H9 (cell line): ENCODE data around the gene SCEL. TPM values are rescaled to one million over a fixed set of nuclear protein-coding genes. Genes with fewer than 3 reads are reported as not detected.

ENCODE experiments used
- DNase-seq: peaks from one replicate; pipeline ENCODE4 v3.0.0-alpha.2; 2017
- H2AFZ ChIP-seq: one replicate; pipeline ENCODE4 v1.6.1; 2013; ENCODE audit warnings: mild to moderate bottlenecking, low read length, control low read depth, moderate library complexity
- H2AK5ac ChIP-seq: 2 replicates; pipeline ENCODE4 v1.6.1; 2013; ENCODE audit warnings: low read length, control low read depth, mixed read lengths; ENCODE audit not compliant: insufficient read length
- H2BK120ac ChIP-seq: one replicate; pipeline ENCODE4 v1.6.1; 2013; ENCODE audit warnings: low read depth, mild to moderate bottlenecking, low read length, control low read depth, inconsistent platforms; ENCODE audit not compliant: poor library complexity, severe bottlenecking
- H2BK12ac ChIP-seq: 2 replicates; pipeline ENCODE4 v1.6.1; 2013; ENCODE audit warnings: low read length, control low read depth, mixed read lengths, low read depth; ENCODE audit not compliant: insufficient read length
- H2BK15ac ChIP-seq: 2 replicates; pipeline ENCODE4 v1.6.1; 2013; ENCODE audit warnings: low read depth, low read length, control low read depth
- H2BK20ac ChIP-seq: one replicate; pipeline ENCODE4 v1.6.1; 2013; ENCODE audit warnings: low read depth, mild to moderate bottlenecking, low read length, control low read depth, inconsistent platforms; ENCODE audit not compliant: poor library complexity, severe bottlenecking
- H2BK5ac ChIP-seq: 2 replicates; pipeline ENCODE4 v1.6.1; 2013; ENCODE audit warnings: low read length, control low read depth, mixed read lengths; ENCODE audit not compliant: insufficient read length
- H3K14ac ChIP-seq: 2 replicates; pipeline ENCODE4 v1.6.1; 2013; ENCODE audit warnings: low read length, control low read depth; ENCODE audit not compliant: insufficient read depth
- H3K18ac ChIP-seq: 2 replicates; pipeline ENCODE4 v1.6.1; 2013; ENCODE audit warnings: low read depth, mild to moderate bottlenecking, mixed read lengths, low read length, control low read depth; ENCODE audit not compliant: insufficient read length
- H3K23ac ChIP-seq: 2 replicates; pipeline ENCODE4 v1.6.1; 2013; ENCODE audit warnings: low read length, control low read depth, mixed read lengths, low read depth; ENCODE audit not compliant: insufficient read length
- H3K23me2 ChIP-seq: 2 replicates; pipeline ENCODE4 v1.6.1; 2013; ENCODE audit warnings: low read depth, mild to moderate bottlenecking, mixed read lengths, low read length, control low read depth; ENCODE audit not compliant: insufficient read length, poor library complexity, severe bottlenecking
- H3K27ac ChIP-seq: 2 replicates; pipeline ENCODE4 v1.5.1; 2013; ENCODE audit warnings: low read length, control low read depth, mixed read lengths, low read depth; ENCODE audit not compliant: insufficient read length
- H3K27me3 ChIP-seq: 2 replicates; pipeline ENCODE4 v1.6.1; 2013; ENCODE audit warnings: low read length, control low read depth, inconsistent platforms; ENCODE audit not compliant: insufficient read depth
- H3K4ac ChIP-seq: 2 replicates; pipeline ENCODE4 v1.6.1; 2013; ENCODE audit warnings: low read depth, mild to moderate bottlenecking, control low read depth, inconsistent platforms, low read length, moderate library complexity
- H3K4me1 ChIP-seq: 2 replicates; pipeline ENCODE4 v1.6.1; 2013; ENCODE audit warnings: low read length, control low read depth, inconsistent platforms; ENCODE audit not compliant: insufficient read depth
- H3K4me2 ChIP-seq: 2 replicates; pipeline ENCODE4 v1.6.1; 2013; ENCODE audit warnings: low read length, control low read depth, mixed read lengths; ENCODE audit not compliant: insufficient read length, insufficient read depth
- H3K56ac ChIP-seq: 2 replicates; pipeline ENCODE4 v1.6.1; 2013; ENCODE audit warnings: low read depth, mild to moderate bottlenecking, mixed read lengths, low read length, control low read depth; ENCODE audit not compliant: insufficient read length
- H3K79me1 ChIP-seq: 2 replicates; pipeline ENCODE4 v1.6.1; 2013; ENCODE audit warnings: low read depth, mild to moderate bottlenecking, moderate library complexity, low read length, control low read depth, inconsistent platforms; ENCODE audit not compliant: insufficient read depth, poor library complexity, severe bottlenecking
- H3K79me2 ChIP-seq: 2 replicates; pipeline ENCODE4 v1.6.1; 2013; ENCODE audit warnings: low read length, control low read depth, inconsistent platforms; ENCODE audit not compliant: insufficient read depth
- H3K9ac ChIP-seq: 2 replicates; pipeline ENCODE4 v1.6.1; 2013; ENCODE audit warnings: low read length, control low read depth, mixed read lengths; ENCODE audit not compliant: insufficient read length; ENCODE audit errors: extremely low read depth
- H3K9me3 ChIP-seq: one replicate; pipeline ENCODE4 v1.6.1; 2013; ENCODE audit warnings: low read depth, low read length, inconsistent platforms; ENCODE audit not compliant: control insufficient read depth
- H3T11ph ChIP-seq: one replicate; pipeline ENCODE4 v1.6.1; 2013; ENCODE audit warnings: mild to moderate bottlenecking, low read length, control low read depth, inconsistent platforms
- H4K20me1 ChIP-seq: one replicate; pipeline ENCODE4 v1.6.1; 2013; ENCODE audit not compliant: control insufficient read depth, insufficient read length, insufficient read depth
- H4K5ac ChIP-seq: 2 replicates; pipeline ENCODE4 v1.6.1; 2013; ENCODE audit warnings: low read depth, mild to moderate bottlenecking, mixed read lengths, low read length, control low read depth; ENCODE audit not compliant: insufficient read length
- H4K8ac ChIP-seq: replicated peaks from 2 replicates; pipeline ENCODE4 v1.6.1; 2013; ENCODE audit warnings: low read length, control low read depth, mixed read lengths, low read depth; ENCODE audit not compliant: insufficient read length
- H4K91ac ChIP-seq: 2 replicates; pipeline ENCODE4 v1.6.1; 2013; ENCODE audit warnings: low read depth, mild to moderate bottlenecking, moderate library complexity, mixed read lengths, low read length, control low read depth; ENCODE audit not compliant: insufficient read length
- H3K27ac Mint-ChIP-seq, 3 experiments: 2 replicates in 2 of 3; 3 replicates in 1 of 3; pipeline ENCODE4 v1.8.0; 2020 to 2021; ENCODE audit warnings: mixed read lengths in 3 of 3, mild to moderate bottlenecking in 1 of 3, moderate library complexity in 1 of 3
- H3K27me3 Mint-ChIP-seq: 2 replicates; pipeline ENCODE4 v1.8.0; 2021; ENCODE audit warnings: low read depth, mild to moderate bottlenecking, moderate library complexity, mixed read lengths
- H3K36me3 Mint-ChIP-seq, 3 experiments: 2 replicates in 2 of 3; 3 replicates in 1 of 3; pipeline ENCODE4 v1.8.0; 2020 to 2021; ENCODE audit warnings: low read depth in 3 of 3, mixed read lengths in 3 of 3; ENCODE audit not compliant: insufficient read depth in 1 of 3
- H3K4me1 Mint-ChIP-seq, 2 experiments: 2 replicates each; pipeline ENCODE4 v1.8.0; 2020; ENCODE audit warnings: mixed read lengths in 2 of 2
- H3K4me3 Mint-ChIP-seq, 2 experiments: 2 replicates in 1 of 2; 3 replicates in 1 of 2; pipeline ENCODE4 v1.8.0; 2020 to 2021; ENCODE audit warnings: mild to moderate bottlenecking in 2 of 2, mixed read lengths in 2 of 2, moderate library complexity in 1 of 2
- H3K9me3 Mint-ChIP-seq, 2 experiments: 2 replicates in 1 of 2; 3 replicates in 1 of 2; pipeline ENCODE4 v1.8.0; 2020; ENCODE audit warnings: mild to moderate bottlenecking in 2 of 2, mixed read lengths in 2 of 2, moderate library complexity in 1 of 2
- WGBS: extraction: QIAGEN DNeasy Blood & Tissue Kit; methylation state at CpG from one replicate; pipeline ENCODE4 v1.1.7; 2013; ENCODE audit warnings: missing lambda C conversion rate, low lambda C conversion rate, mixed read lengths; ENCODE audit not compliant: insufficient read length; ENCODE audit errors: extremely low coverage; 5-methylcytosine and 5-hydroxymethylcytosine counted together
- total RNA-seq: library from RNA; stranded (reverse); gene quantifications from 2 replicates; pipeline ENCODE4 v1.2.1, GENCODE V29; 2021
- TF ChIP-seq, protein P1 (sequence below): fragments of 200-600 bp; sonication (generic); conservative IDR thresholded peaks from 3 replicates; pipeline ENCODE4 v1.8.0; 2021; ENCODE audit warnings: antibody characterized with exemption, mild to moderate bottlenecking

SCEL gene
- total RNA-seq, 1 experiment from 2014 or later: not detected

DNA sequence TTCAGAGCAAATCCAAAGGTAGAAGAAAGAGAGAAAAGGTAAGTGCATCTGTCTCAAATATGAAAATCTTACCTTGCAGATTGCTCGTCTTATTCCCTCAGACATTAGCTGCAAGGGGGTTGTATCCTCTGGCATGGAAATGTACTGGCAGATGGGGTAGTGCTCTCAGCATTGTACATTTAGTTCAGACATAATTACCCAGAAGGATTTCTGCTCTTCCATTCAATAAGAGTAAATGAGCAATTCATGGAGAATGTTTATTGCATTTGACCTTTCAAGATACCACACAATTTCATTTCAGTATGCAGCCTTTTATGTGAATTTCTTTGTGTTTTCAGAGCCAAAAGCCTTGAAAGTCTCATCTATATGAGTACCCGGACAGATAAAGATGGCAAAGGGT is 63.8 kb downstream of the SCEL start:
- Histone ChIP-seq H3K9ac (no peak overlapping the region), H3K4me1 (no peaks in the 10 kb centered on the region), H2BK20ac (no peak overlapping the region), H3K18ac (no peak overlapping the region), H4K5ac (no peak overlapping the region), H3K4ac (no peak overlapping the region), H3K79me2 (no peaks in the 10 kb centered on the region), H3K14ac (no peak overlapping the region), H3K9me3 (no peaks in the 10 kb centered on the region), H2BK5ac (no peak overlapping the region), H2BK12ac (no peak overlapping the region), H3K27me3 (no peaks in the 10 kb centered on the region), H3K27ac (no peak overlapping the region), H2BK15ac (no peak overlapping the region), H4K20me1 (no peaks in the 10 kb centered on the region), H2AFZ (no peak overlapping the region), H3K4me2 (no peak overlapping the region), H3K56ac (no peak overlapping the region), H2AK5ac (no peak overlapping the region), H3K23ac (no peak overlapping the region), H4K91ac (no peak overlapping the region), H3T11ph (no peak overlapping the region), H3K79me1 (no peaks in the 10 kb centered on the region), H2BK120ac (no peak overlapping the region), H4K8ac (no peak overlapping the region), H3K23me2 (no peaks in the 10 kb centered on the region)
- H3K27ac Mint-ChIP-seq: no peak overlapping the region
- peaks cover 0 to 4% of the 10 kb centered on the region in 2 experiments; a peak in 2 of 4 replicates for H3K4me1 Mint-ChIP-seq
- TF ChIP-seq, protein P1, sequence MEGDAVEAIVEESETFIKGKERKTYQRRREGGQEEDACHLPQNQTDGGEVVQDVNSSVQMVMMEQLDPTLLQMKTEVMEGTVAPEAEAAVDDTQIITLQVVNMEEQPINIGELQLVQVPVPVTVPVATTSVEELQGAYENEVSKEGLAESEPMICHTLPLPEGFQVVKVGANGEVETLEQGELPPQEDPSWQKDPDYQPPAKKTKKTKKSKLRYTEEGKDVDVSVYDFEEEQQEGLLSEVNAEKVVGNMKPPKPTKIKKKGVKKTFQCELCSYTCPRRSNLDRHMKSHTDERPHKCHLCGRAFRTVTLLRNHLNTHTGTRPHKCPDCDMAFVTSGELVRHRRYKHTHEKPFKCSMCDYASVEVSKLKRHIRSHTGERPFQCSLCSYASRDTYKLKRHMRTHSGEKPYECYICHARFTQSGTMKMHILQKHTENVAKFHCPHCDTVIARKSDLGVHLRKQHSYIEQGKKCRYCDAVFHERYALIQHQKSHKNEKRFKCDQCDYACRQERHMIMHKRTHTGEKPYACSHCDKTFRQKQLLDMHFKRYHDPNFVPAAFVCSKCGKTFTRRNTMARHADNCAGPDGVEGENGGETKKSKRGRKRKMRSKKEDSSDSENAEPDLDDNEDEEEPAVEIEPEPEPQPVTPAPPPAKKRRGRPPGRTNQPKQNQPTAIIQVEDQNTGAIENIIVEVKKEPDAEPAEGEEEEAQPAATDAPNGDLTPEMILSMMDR: no peak
- no peak for DNase-seq
- no peaks in the 10 kb centered on the region for H3K9me3 Mint-ChIP-seq
- WGBS: no CpG with 5 or more reads among the region's 2 CpGs
- no peaks in the 10 kb centered on the region for H3K27me3 Mint-ChIP-seq
- H3K36me3 Mint-ChIP-seq: no peaks in the 10 kb centered on the region
- H3K4me3 Mint-ChIP-seq: no peak overlapping the region
